Hepatocyte (in vitro differentiated cells): ENCODE measurements around the gene USO1. TPM values are rescaled to one million over a fixed set of nuclear protein-coding genes. Genes with fewer than 3 reads are reported as not detected.
A peak's percentile ranks its signal among the peaks of the same experiment; 100 is the strongest.

Source experiments
- DNase-seq: peaks from one replicate; pipeline ENCODE4 v3.0.0-alpha.2; 2016; ENCODE audit warnings: low spot score
- H2AFZ ChIP-seq: fragments of 200-600 bp; sonication (generic); 2 replicates; pipeline ENCODE4 v1.6.0; 2016; ENCODE audit warnings: antibody characterized with exemption, mild to moderate bottlenecking
- H3K27ac ChIP-seq: fragments of 200-600 bp; sonication (generic); 2 replicates; pipeline ENCODE4 v1.5.1; 2016; ENCODE audit warnings: mild to moderate bottlenecking
- H3K27me3 ChIP-seq: fragments of 200-600 bp; sonication (generic); 2 replicates; pipeline ENCODE4 v1.6.1; 2016
- H3K36me3 ChIP-seq: fragments of 200-600 bp; sonication (generic); replicated peaks from 2 replicates; pipeline ENCODE4 v1.5.1; 2016; ENCODE audit warnings: low read depth; ENCODE audit not compliant: insufficient read depth
- H3K4me1 ChIP-seq: fragments of 200-600 bp; sonication (generic); 2 replicates; pipeline ENCODE4 v1.5.1; 2016; ENCODE audit warnings: mild to moderate bottlenecking, moderate library complexity; ENCODE audit not compliant: insufficient read depth
- H3K4me2 ChIP-seq: fragments of 200-600 bp; sonication (generic); 2 replicates; pipeline ENCODE4 v1.6.0; 2016
- H3K4me3 ChIP-seq: fragments of 200-600 bp; sonication (generic); 2 replicates; pipeline ENCODE4 v1.5.1; 2016; ENCODE audit warnings: mild to moderate bottlenecking
- H3K79me2 ChIP-seq: fragments of 200-600 bp; sonication (generic); 2 replicates; pipeline ENCODE4 v1.6.0; 2017; ENCODE audit warnings: mild to moderate bottlenecking
- H3K9me2 ChIP-seq: fragments of 200-600 bp; sonication (generic); replicated peaks from 2 replicates; pipeline ENCODE4 v1.6.0; 2017; ENCODE audit warnings: mild to moderate bottlenecking; ENCODE audit not compliant: insufficient read depth
- H3K9me3 ChIP-seq: fragments of 200-600 bp; sonication (generic); 2 replicates; pipeline ENCODE4 v1.5.1; 2016; ENCODE audit warnings: low read depth, mild to moderate bottlenecking
- H4K20me1 ChIP-seq: fragments of 200-600 bp; sonication (generic); 2 replicates; pipeline ENCODE4 v1.6.0; 2016; ENCODE audit warnings: mild to moderate bottlenecking; ENCODE audit not compliant: insufficient read depth, poor library complexity, severe bottlenecking
- CTCF ChIP-seq: fragments of 200-600 bp; sonication (generic); IDR thresholded peaks from 2 replicates; pipeline ENCODE4 v1.5.1; 2016; ENCODE audit warnings: antibody characterized with exemption, mild to moderate bottlenecking; ENCODE audit not compliant: poor library complexity
- EZH2 ChIP-seq: fragments of 200-600 bp; sonication (generic); IDR thresholded peaks from 2 replicates; pipeline ENCODE4 v1.6.1; 2016; ENCODE audit warnings: antibody characterized with exemption, mild to moderate bottlenecking, borderline replicate concordance
- EZH2phosphoT487 ChIP-seq: fragments of 200-600 bp; sonication (generic); IDR thresholded peaks from one replicate; pipeline ENCODE4 v1.6.1; 2018; ENCODE audit warnings: antibody characterized with exemption, mild to moderate bottlenecking, low read depth, moderate library complexity; ENCODE audit not compliant: unreplicated experiment, severe bottlenecking
- WGBS: methylation state at CpG from one replicate; pipeline ENCODE4 v1.1.6; 2016; ENCODE audit warnings: low lambda C conversion rate; ENCODE audit errors: missing lambda C conversion rate; 5-methylcytosine and 5-hydroxymethylcytosine counted together
- polyA plus RNA-seq: library from polyadenylated mRNA; unstranded; fragments of >200 nt; fragmentation: Nextera tagmentation; extraction: Ambion mirVana; gene quantifications from 2 replicates; pipeline ENCODE4 v1.2.1, GENCODE V29; 2016
- total RNA-seq: library from RNA; depleted of rRNA; stranded (reverse); fragments of >200 nt; gene quantifications from 2 replicates; pipeline ENCODE4 v1.2.3, GENCODE V29; 2014

Gene USO1
- total and polyA plus RNA-seq, 2 experiments from 2014 or later = 50.4 to 113 TPM

GRCh38 chr4:75769036-75769435 lies 44.7 kb downstream of the USO1 start:
- H3K4me2 ChIP-seq = no peak overlapping the region
- DNase-seq = peak; percentile 8
- H3K36me3 ChIP-seq = no peaks in the 10 kb centered on the region

DNA sequence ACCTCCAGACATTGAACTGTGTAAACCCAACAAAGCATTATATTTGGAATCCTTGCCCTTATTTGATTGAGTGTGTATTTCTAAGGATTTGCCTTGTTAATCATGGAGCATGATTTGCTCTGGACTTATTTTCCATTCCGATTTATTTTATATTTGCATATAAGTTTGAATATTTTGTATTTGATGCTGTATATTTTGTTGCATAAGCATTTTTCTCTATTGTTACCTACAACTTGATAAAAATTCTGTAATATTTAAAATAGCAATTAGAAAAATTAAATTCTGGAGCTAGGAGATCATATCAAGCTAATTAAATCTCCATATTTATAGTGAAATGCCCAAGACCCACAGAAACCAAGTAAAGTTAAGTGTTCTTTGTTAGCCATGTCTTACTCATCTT lies 47.2 kb downstream of the USO1 start:
- DNase-seq = no peak
- Histone ChIP-seq H4K20me1 (no peaks in the 10 kb centered on the region), H3K27ac (no peak overlapping the region), H3K79me2 (no peaks in the 10 kb centered on the region), H3K4me3 (no peak overlapping the region), H3K9me3 (no peaks in the 10 kb centered on the region), H3K4me2 (no peak overlapping the region), H3K9me2 (no peaks in the 10 kb centered on the region), H3K36me3 (no peaks in the 10 kb centered on the region), H2AFZ (no peak overlapping the region), H3K4me1 (no peaks in the 10 kb centered on the region), H3K27me3 (no peaks in the 10 kb centered on the region)
- 0% methylated on average over 1 of the region's 1 CpG for WGBS
- TF ChIP-seq EZH2phosphoT487 = no peak
- TF ChIP-seq EZH2 = no peak
- TF ChIP-seq CTCF = no peak

More at GRCh38 chr4:75769036-75769435, 44.7 kb downstream of the USO1 start:
- Histone ChIP-seq H3K79me2 (no peaks in the 10 kb centered on the region), H3K27me3 (no peaks in the 10 kb centered on the region), H3K9me3 (no peaks in the 10 kb centered on the region), H4K20me1 (no peaks in the 10 kb centered on the region), H2AFZ (no peak overlapping the region), H3K27ac (peak overlapping the region; percentile 18), H3K4me1 (no peaks in the 10 kb centered on the region), H3K4me3 (no peak overlapping the region), H3K9me2 (no peaks in the 10 kb centered on the region)
- no peak for TF ChIP-seq EZH2
- no peak for TF ChIP-seq CTCF
- no peak for TF ChIP-seq EZH2phosphoT487

DNA sequence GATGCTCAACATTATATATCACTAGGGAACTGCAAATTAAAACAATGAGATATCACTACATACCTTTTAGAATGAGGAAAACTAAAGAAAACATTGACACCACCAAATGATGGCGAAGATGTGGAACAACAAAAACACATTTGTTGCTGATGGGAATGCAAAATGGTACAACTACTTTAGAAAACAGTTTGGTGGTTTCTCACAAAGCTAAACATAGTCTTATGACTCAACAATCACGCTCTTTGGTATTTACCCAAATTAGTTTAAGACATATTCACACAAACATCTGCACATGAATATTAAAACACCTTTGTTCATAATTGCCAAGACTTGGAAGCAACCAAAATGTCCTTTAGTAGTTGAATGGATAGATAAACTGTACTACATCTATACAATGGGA lies 53.2 kb downstream of the USO1 start:
- Histone ChIP-seq H3K4me3 (no peak overlapping the region), H2AFZ (no peak overlapping the region), H3K27ac (no peak overlapping the region), H4K20me1 (no peaks in the 10 kb centered on the region), H3K36me3 (no peaks in the 10 kb centered on the region), H3K4me1 (no peaks in the 10 kb centered on the region), H3K27me3 (no peaks in the 10 kb centered on the region), H3K79me2 (no peaks in the 10 kb centered on the region), H3K9me3 (no peaks in the 10 kb centered on the region), H3K4me2 (no peak overlapping the region), H3K9me2 (no peaks in the 10 kb centered on the region)
- 93% methylated on average over 2 of the region's 2 CpGs for WGBS
- DNase-seq = no peak
- TF ChIP-seq CTCF (no peak), EZH2phosphoT487 (no peak), EZH2 (no peak)

DNA sequence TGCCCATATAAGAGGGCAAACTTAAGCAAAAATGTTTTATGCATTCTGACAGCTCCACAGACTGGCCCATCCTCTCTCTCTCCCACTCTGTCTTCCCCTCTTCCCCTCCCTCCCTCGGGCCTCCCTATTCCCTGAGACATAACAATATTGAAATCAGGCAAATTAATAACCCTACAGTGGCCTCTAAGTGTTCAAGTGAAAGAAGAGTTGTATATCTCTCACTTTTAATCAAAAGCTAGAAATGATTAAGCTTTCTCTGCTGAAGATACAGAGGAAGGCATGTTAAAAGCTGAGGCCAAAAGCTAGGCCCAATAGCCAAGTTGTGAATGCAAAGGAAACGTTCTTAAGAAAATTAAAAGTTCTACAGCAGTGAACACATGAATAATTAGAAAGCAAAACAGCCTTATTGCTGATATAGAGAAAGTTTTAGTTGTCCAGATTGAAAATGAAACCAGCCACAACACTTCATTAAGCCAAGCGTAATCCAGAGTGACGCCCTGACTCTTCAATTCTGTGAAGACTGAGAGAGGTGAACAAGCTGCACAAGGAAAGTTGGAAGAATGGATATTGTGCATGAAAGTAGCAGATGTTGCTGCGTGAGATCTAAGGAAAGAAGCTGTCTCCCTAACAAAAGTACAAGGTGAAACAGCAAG lies 54.9 kb downstream of the USO1 start:
- H3K27me3 ChIP-seq = no peaks in the 10 kb centered on the region
- H3K36me3 ChIP-seq = no peaks in the 10 kb centered on the region
- TF ChIP-seq EZH2phosphoT487 = no peak
- H3K9me2 ChIP-seq = no peaks in the 10 kb centered on the region
- WGBS = 97% methylated on average over 5 of the region's 5 CpGs
- H3K4me2 ChIP-seq = no peak overlapping the region
- H3K27ac ChIP-seq = no peak overlapping the region
- no peak overlapping the region for H3K4me3 ChIP-seq
- H3K9me3 ChIP-seq = no peaks in the 10 kb centered on the region
- H3K79me2 ChIP-seq = no peaks in the 10 kb centered on the region
- DNase-seq = no peak
- H4K20me1 ChIP-seq = no peaks in the 10 kb centered on the region
- no peak overlapping the region for H2AFZ ChIP-seq
- H3K4me1 ChIP-seq = no peaks in the 10 kb centered on the region
